Hepatocyte (in vitro differentiated cells): ENCODE data around the gene SMC5. TPM values are rescaled to one million over a fixed set of nuclear protein-coding genes. Genes with fewer than 3 reads are reported as not detected.

Experiments used
- DNase-seq: peaks from one replicate; pipeline ENCODE4 v3.0.0-alpha.2; 2016; ENCODE audit warnings: low spot score
- H2AFZ ChIP-seq: fragments of 200-600 bp; sonication (generic); 2 replicates; pipeline ENCODE4 v1.6.0; 2016; ENCODE audit warnings: antibody characterized with exemption, mild to moderate bottlenecking
- H3K27ac ChIP-seq: fragments of 200-600 bp; sonication (generic); 2 replicates; pipeline ENCODE4 v1.5.1; 2016; ENCODE audit warnings: mild to moderate bottlenecking
- H3K27me3 ChIP-seq: fragments of 200-600 bp; sonication (generic); 2 replicates; pipeline ENCODE4 v1.6.1; 2016
- H3K36me3 ChIP-seq: fragments of 200-600 bp; sonication (generic); replicated peaks from 2 replicates; pipeline ENCODE4 v1.5.1; 2016; ENCODE audit warnings: low read depth; ENCODE audit not compliant: insufficient read depth
- H3K4me1 ChIP-seq: fragments of 200-600 bp; sonication (generic); 2 replicates; pipeline ENCODE4 v1.5.1; 2016; ENCODE audit warnings: mild to moderate bottlenecking, moderate library complexity; ENCODE audit not compliant: insufficient read depth
- H3K4me2 ChIP-seq: fragments of 200-600 bp; sonication (generic); 2 replicates; pipeline ENCODE4 v1.6.0; 2016
- H3K4me3 ChIP-seq: fragments of 200-600 bp; sonication (generic); 2 replicates; pipeline ENCODE4 v1.5.1; 2016; ENCODE audit warnings: mild to moderate bottlenecking
- H3K79me2 ChIP-seq: fragments of 200-600 bp; sonication (generic); 2 replicates; pipeline ENCODE4 v1.6.0; 2017; ENCODE audit warnings: mild to moderate bottlenecking
- H3K9me2 ChIP-seq: fragments of 200-600 bp; sonication (generic); replicated peaks from 2 replicates; pipeline ENCODE4 v1.6.0; 2017; ENCODE audit warnings: mild to moderate bottlenecking; ENCODE audit not compliant: insufficient read depth
- H3K9me3 ChIP-seq: fragments of 200-600 bp; sonication (generic); 2 replicates; pipeline ENCODE4 v1.5.1; 2016; ENCODE audit warnings: low read depth, mild to moderate bottlenecking
- H4K20me1 ChIP-seq: fragments of 200-600 bp; sonication (generic); 2 replicates; pipeline ENCODE4 v1.6.0; 2016; ENCODE audit warnings: mild to moderate bottlenecking; ENCODE audit not compliant: insufficient read depth, poor library complexity, severe bottlenecking
- EZH2 ChIP-seq: fragments of 200-600 bp; sonication (generic); IDR thresholded peaks from 2 replicates; pipeline ENCODE4 v1.6.1; 2016; ENCODE audit warnings: antibody characterized with exemption, mild to moderate bottlenecking, borderline replicate concordance
- EZH2phosphoT487 ChIP-seq: fragments of 200-600 bp; sonication (generic); IDR thresholded peaks from one replicate; pipeline ENCODE4 v1.6.1; 2018; ENCODE audit warnings: antibody characterized with exemption, mild to moderate bottlenecking, low read depth, moderate library complexity; ENCODE audit not compliant: unreplicated experiment, severe bottlenecking
- WGBS: methylation state at CpG from one replicate; pipeline ENCODE4 v1.1.6; 2016; ENCODE audit warnings: low lambda C conversion rate; ENCODE audit errors: missing lambda C conversion rate; 5-methylcytosine and 5-hydroxymethylcytosine counted together
- polyA plus RNA-seq: library from polyadenylated mRNA; unstranded; fragments of >200 nt; fragmentation: Nextera tagmentation; extraction: Ambion mirVana; gene quantifications from 2 replicates; pipeline ENCODE4 v1.2.1, GENCODE V29; 2016
- total RNA-seq: library from RNA; depleted of rRNA; stranded (reverse); fragments of >200 nt; gene quantifications from 2 replicates; pipeline ENCODE4 v1.2.3, GENCODE V29; 2014
- TF ChIP-seq, protein P1 (sequence below): fragments of 200-600 bp; sonication (generic); IDR thresholded peaks from 2 replicates; pipeline ENCODE4 v1.5.1; 2016; ENCODE audit warnings: antibody characterized with exemption, mild to moderate bottlenecking; ENCODE audit not compliant: poor library complexity

The SMC5 gene
- total and polyA plus RNA-seq, 2 experiments from 2014 or later, result 14.9 to 30.7 TPM

DNA sequence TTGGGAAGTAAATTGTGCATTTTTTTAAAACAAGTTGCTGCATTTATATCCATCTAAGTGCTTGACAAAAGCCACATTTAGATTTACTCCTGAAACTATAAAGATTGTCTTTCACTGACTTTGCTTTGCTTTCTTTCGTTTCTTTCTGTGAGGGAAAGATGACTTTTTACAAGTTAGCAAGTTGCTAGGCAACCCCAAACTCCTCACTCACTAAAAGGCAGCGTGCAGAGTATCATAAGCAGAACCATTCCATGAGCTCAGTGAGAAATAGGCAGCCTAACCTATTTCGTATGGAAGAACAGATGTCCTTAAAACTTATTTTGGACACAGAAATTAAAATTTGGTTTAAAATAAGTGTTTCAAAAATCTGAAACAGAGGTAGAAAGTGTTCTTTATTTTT, 126.6 kb downstream of the SMC5 start:
- Histone ChIP-seq H4K20me1 (peaks cover 22% of the 10 kb centered on the region), H3K36me3 (no peaks in the 10 kb centered on the region), H2AFZ (no peak overlapping the region), H3K9me3 (no peaks in the 10 kb centered on the region), H3K4me2 (no peak overlapping the region), H3K4me1 (no peaks in the 10 kb centered on the region), H3K9me2 (no peaks in the 10 kb centered on the region), H3K27ac (no peak overlapping the region), H3K79me2 (peaks cover 30% of the 10 kb centered on the region), H3K4me3 (no peak overlapping the region), H3K27me3 (no peaks in the 10 kb centered on the region)
- DNase-seq, result no peak
- no peak for TF ChIP-seq EZH2phosphoT487
- no peak for TF ChIP-seq EZH2
- TF ChIP-seq, protein P1, sequence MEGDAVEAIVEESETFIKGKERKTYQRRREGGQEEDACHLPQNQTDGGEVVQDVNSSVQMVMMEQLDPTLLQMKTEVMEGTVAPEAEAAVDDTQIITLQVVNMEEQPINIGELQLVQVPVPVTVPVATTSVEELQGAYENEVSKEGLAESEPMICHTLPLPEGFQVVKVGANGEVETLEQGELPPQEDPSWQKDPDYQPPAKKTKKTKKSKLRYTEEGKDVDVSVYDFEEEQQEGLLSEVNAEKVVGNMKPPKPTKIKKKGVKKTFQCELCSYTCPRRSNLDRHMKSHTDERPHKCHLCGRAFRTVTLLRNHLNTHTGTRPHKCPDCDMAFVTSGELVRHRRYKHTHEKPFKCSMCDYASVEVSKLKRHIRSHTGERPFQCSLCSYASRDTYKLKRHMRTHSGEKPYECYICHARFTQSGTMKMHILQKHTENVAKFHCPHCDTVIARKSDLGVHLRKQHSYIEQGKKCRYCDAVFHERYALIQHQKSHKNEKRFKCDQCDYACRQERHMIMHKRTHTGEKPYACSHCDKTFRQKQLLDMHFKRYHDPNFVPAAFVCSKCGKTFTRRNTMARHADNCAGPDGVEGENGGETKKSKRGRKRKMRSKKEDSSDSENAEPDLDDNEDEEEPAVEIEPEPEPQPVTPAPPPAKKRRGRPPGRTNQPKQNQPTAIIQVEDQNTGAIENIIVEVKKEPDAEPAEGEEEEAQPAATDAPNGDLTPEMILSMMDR, result no peak
- WGBS, result 47% methylated on average over 3 of the region's 3 CpGs

DNA sequence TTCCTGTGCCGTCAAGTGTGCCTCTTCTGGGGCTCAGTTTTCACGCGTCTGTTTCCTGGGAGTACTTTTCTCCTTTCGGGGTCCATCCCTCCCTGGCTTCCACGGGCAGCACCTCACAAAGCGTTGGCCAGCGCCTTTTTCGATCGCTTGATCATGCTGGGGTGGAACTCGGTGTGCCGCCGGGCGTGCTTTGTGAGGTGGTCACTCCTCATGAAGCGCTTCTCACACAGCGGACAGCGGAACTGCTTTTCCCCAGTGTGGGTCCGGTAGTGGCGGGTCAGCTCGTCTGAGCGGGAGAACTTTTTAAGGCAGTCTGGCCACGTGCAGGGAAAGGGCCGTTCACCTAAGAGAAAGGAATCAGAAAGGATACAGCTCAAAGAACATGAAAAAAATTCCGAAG, 128.9 kb downstream of the SMC5 start:
- Histone ChIP-seq H3K9me2 (no peaks in the 10 kb centered on the region), H3K4me3 (no peak overlapping the region), H3K9me3 (no peaks in the 10 kb centered on the region), H2AFZ (no peak overlapping the region), H3K27ac (no peak overlapping the region), H3K4me1 (no peaks in the 10 kb centered on the region), H3K27me3 (no peaks in the 10 kb centered on the region), H3K4me2 (no peak overlapping the region), H4K20me1 (peaks cover 38% of the 10 kb centered on the region), H3K79me2 (peaks cover 51% of the 10 kb centered on the region), H3K36me3 (no peaks in the 10 kb centered on the region)
- DNase-seq, result no peak
- no peak for TF ChIP-seq EZH2phosphoT487
- TF ChIP-seq, protein P1, result no peak
- TF ChIP-seq EZH2, result no peak
- WGBS, result 95% methylated on average over 23 of the region's 23 CpGs

DNA sequence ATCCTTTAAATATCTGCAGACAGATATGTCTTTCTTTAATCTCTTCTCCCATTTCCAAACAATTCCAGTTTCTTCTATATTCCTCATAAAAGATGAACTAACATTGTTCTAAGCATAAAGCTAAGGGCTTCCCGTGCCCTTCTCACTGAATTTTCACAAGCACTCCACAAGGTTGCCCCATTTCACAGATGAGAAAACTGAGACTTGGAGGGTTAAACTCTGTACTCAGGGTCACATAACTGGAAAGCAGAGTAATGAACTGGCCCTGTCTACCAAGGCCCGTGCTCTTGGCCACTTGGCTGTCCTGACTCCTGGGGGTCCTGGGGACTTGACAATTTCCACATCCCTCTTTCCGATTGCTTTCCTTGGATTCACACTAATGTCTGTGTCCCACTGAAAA, 130.4 kb downstream of the SMC5 start:
- no peak overlapping the region for H2AFZ ChIP-seq
- no peaks in the 10 kb centered on the region for H3K9me2 ChIP-seq
- no peaks in the 10 kb centered on the region for H3K4me1 ChIP-seq
- 86% methylated on average over 3 of the region's 3 CpGs for WGBS
- no peak for DNase-seq
- no peak overlapping the region for H3K4me2 ChIP-seq
- H3K27me3 ChIP-seq, result no peaks in the 10 kb centered on the region
- no peaks in the 10 kb centered on the region for H3K36me3 ChIP-seq
- H4K20me1 ChIP-seq, result peaks cover 54% of the 10 kb centered on the region
- no peak for TF ChIP-seq EZH2
- TF ChIP-seq EZH2phosphoT487, result no peak
- TF ChIP-seq, protein P1, result no peak
- H3K4me3 ChIP-seq, result no peak overlapping the region
- no peak overlapping the region for H3K27ac ChIP-seq
- no peaks in the 10 kb centered on the region for H3K9me3 ChIP-seq
- peaks cover 67% of the 10 kb centered on the region for H3K79me2 ChIP-seq
